ENCODE measurements around the gene ACAT2. TPM values are rescaled to one million over a fixed set of nuclear protein-coding genes. Genes with fewer than 3 reads are reported as not detected.
"Not testable (repeated sequence)": the region's sequence is repeated elsewhere in the genome, so short reads cannot be mapped to it uniquely, and the experiment has no call there.

Gene ACAT2
- total RNA-seq, 2 donors from 2014 or later: 59.8 to 126 TPM

DNA sequence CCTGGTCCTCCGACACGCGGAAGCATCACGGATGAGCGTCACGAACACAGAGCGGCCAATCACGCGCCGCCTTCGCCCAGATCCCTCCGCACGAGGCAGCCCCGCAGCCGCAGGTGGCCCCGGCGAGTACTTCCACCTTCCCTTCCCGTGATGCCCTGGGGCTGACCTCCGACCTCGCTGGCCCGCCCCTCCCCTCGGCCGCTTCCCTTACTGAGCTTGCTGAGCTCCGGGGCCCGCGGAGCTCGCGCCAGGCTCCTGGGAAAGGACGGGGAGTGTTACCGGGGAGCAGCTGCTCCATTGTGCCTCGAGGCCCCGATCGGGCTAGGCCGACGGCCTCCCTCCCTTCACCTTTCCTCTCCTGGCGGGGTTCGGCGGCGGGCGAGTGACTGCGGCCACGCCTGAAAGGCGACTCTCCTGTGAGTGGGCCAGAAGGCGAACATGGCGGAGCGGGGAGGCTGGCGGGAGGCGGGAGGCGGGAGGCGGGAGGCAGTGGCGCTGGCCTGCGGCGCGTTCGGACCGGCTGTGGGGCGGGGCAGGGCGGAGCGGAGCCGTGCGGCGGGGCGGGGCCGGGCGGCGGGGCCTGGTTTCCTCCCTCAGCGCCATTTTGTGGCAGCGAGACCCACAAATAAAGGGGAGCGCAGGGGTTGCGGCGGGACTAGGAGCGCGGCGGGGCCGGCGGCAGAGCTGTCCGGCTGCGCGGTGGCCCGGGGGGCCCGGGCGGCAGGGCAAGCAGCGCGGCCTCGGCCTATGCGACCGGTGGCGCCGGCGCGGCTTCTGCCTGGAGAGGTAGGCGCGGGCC lies 34.7 kb upstream of the ACAT2 start, which contains the start of gene WTAP:
WTAP (plus strand) TSS at position 589 of the 799 bp plus-strand sequence. CDS start 8,760 bp downstream, outside the sequence.
- Histone ChIP-seq H3K27ac (peak within 1 kb of the TSS; percentile 98), H3K9ac (ENCODE audit: low read depth in 2 of 2, low read length in 2 of 2) (peak within 1 kb of the TSS; percentile 95), H3K27me3 (no peaks in the 10 kb centered on the region), H3K4me1 (peaks cover 4% of the 10 kb centered on the region), H3K36me3 (no peaks in the 10 kb centered on the region), H3K9me3 (no peaks in the 10 kb centered on the region), H3K4me3 (peak within 1 kb of the TSS; percentile 86)
- intact Hi-C loops (cut with DNase I): loop anchor here (5.0 kb wide), 1 partner anchor 35 kb away; the partner anchor contains the start of gene SOD2
- peak; percentile 97 for DNase-seq
- TF ChIP-seq, protein P1, sequence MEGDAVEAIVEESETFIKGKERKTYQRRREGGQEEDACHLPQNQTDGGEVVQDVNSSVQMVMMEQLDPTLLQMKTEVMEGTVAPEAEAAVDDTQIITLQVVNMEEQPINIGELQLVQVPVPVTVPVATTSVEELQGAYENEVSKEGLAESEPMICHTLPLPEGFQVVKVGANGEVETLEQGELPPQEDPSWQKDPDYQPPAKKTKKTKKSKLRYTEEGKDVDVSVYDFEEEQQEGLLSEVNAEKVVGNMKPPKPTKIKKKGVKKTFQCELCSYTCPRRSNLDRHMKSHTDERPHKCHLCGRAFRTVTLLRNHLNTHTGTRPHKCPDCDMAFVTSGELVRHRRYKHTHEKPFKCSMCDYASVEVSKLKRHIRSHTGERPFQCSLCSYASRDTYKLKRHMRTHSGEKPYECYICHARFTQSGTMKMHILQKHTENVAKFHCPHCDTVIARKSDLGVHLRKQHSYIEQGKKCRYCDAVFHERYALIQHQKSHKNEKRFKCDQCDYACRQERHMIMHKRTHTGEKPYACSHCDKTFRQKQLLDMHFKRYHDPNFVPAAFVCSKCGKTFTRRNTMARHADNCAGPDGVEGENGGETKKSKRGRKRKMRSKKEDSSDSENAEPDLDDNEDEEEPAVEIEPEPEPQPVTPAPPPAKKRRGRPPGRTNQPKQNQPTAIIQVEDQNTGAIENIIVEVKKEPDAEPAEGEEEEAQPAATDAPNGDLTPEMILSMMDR (IDR thresholded peaks at IDR 0.05): no peak

DNA sequence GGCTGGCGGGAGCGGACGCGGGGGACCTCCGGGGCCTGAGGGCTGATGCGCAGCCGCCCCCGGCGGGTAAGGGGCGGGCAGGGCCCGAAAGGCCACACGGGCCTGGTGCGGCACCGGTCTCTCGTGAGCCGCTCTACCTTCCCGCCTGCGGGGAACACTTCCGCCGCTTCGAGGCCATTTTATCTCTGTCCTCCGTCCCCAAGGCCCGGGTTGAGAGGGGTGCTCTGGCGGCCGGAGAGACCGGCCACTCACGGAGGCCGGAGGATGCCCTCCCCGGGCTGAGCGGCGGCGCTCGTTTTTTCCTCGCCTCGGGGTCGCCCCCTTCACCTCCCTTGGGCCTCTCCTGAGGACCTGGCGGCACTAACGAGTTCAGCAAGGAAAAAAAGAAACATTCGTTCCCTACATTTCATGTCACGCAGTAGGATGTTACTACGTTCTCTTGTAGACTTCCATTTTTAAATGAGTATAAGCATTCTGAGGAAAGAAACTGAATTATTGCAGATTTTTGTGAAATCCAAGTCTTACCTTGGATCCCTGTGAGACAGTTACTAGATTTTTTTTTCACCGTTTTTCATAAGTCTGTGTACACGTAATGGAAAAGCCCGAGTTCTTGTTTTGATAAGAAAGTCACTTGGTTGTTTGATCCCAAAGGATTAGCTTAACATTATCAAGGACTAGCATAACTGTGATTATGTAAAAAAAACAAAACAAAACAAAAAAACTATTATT lies 34.0 kb upstream of the ACAT2 start:
- TF ChIP-seq, protein P1 (IDR thresholded peaks at IDR 0.05): no peak
- no peaks in the 10 kb centered on the region for H3K27me3 ChIP-seq
- intact Hi-C loops (cut with DNase I): loop anchor here (5.0 kb wide), 1 partner anchor 36 kb away; the partner anchor contains the start of gene SOD2
- H3K4me3 ChIP-seq: peak overlapping the region; percentile 86
- no peak for DNase-seq
- H3K9ac ChIP-seq (ENCODE audit: low read depth in 2 of 2, low read length in 2 of 2): peak overlapping the region; percentile 80 to 95
- peaks cover 4% of the 10 kb centered on the region for H3K4me1 ChIP-seq
- no peaks in the 10 kb centered on the region for H3K36me3 ChIP-seq
- no peaks in the 10 kb centered on the region for H3K9me3 ChIP-seq
- peak overlapping the region; percentile 98 for H3K27ac ChIP-seq

DNA sequence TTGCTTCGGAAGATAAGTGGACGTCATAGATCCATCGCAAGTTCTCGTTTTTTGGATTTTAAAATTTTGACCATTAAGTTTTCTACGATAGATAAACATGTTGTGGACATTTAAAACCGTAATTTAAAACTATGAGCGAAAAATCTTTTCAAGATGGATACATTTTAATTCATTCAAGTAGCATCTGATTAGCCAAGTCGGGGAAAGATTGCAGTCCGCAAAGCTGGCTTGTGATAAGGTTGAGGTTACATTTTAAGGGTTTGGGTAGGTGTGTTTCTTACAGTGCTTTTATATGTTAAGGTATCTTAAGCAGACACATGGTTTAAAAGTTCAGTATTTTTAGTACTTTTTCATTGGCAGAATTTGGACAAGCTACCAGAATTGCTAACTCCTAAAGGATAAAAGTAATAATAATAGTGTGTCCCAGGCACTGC lies 33.3 kb upstream of the ACAT2 start:
- H3K4me3 ChIP-seq: peak overlapping the region; percentile 86
- H3K27ac ChIP-seq: peak overlapping the region; percentile 10
- H3K9ac ChIP-seq (ENCODE audit: low read depth in 2 of 2, low read length in 2 of 2): peak overlapping the region; percentile 60 to 80
- H3K4me1 ChIP-seq: peaks cover 4% of the 10 kb centered on the region
- intact Hi-C loops (cut with DNase I): loop anchor here (5.0 kb wide), 1 partner anchor 36 kb away; the partner anchor contains the start of gene SOD2
- H3K9me3 ChIP-seq: no peaks in the 10 kb centered on the region
- no peak for DNase-seq
- no peaks in the 10 kb centered on the region for H3K27me3 ChIP-seq
- TF ChIP-seq, protein P1 (IDR thresholded peaks at IDR 0.05): no peak
- H3K36me3 ChIP-seq: no peaks in the 10 kb centered on the region

GRCh38 chr6:159729598-159730331 lies 32.1 kb upstream of the ACAT2 start:
- no peak overlapping the region for H3K9ac ChIP-seq (ENCODE audit: low read depth in 2 of 2, low read length in 2 of 2)
- peaks cover 4% of the 10 kb centered on the region for H3K4me1 ChIP-seq
- H3K36me3 ChIP-seq: no peaks in the 10 kb centered on the region
- no peak for DNase-seq
- intact Hi-C loops (cut with DNase I): loop anchor here (5.0 kb wide), 1 partner anchor 37 kb away; the partner anchor contains the start of gene SOD2
- no peaks in the 10 kb centered on the region for H3K9me3 ChIP-seq
- no peaks in the 10 kb centered on the region for H3K27me3 ChIP-seq
- H3K4me3 ChIP-seq: peak overlapping the region; percentile 86
- TF ChIP-seq, protein P1 (IDR thresholded peaks at IDR 0.05): no peak
- no peak overlapping the region for H3K27ac ChIP-seq

DNA sequence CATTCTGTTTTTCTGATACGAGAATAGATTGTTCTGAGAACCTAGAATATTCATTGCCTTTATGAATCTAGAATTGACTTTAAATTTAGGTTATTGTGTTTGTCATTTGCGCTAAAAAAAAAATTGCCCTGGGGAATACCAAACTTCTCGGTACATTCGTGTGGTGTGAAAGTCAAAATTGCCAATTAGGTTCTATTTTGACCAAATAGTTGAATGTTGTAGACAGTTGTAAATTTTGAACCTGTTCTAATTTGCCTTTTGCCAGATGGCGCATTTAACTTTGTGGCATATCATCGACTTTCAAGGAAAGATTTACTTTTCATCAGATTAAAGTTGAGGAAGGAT lies 31.5 kb upstream of the ACAT2 start:
- TF ChIP-seq, protein P1 (IDR thresholded peaks at IDR 0.05): no peak
- Histone ChIP-seq H3K9me3 (no peaks in the 10 kb centered on the region), H3K4me1 (peaks cover 4% of the 10 kb centered on the region), H3K9ac (ENCODE audit: low read depth in 2 of 2, low read length in 2 of 2) (no peak overlapping the region), H3K27ac (no peak overlapping the region), H3K4me3 (no peak overlapping the region), H3K36me3 (no peaks in the 10 kb centered on the region), H3K27me3 (no peaks in the 10 kb centered on the region)
- intact Hi-C loops (cut with DNase I): no loop called here
- DNase-seq: no peak

DNA sequence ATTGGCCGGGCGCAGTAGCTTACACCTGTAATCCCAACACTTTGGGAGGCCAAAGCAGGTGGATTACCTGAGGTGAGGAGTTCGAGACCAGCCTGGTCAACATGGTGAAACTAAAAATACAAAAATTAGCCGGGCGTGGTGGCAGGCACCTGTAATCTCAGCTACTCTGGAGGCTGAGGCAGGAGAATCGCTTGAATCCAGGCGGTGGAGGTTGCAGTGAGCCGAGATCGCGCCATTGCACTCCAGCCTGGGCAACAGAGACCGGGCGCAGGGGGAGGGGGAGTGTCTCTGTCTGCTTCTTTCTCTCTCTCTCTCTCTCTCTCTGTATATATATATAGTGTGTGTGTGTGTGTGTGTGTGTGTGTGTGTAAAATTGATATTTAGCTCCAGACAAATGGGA lies 29.3 kb upstream of the ACAT2 start:
- H3K27ac ChIP-seq, H3K4me1 ChIP-seq: not testable (repeated sequence)

GRCh38 chr6:159733395-159733794 lies 28.4 kb upstream of the ACAT2 start:
- H3K9ac ChIP-seq (ENCODE audit: low read depth in 2 of 2, low read length in 2 of 2); H3K9me3 ChIP-seq; H3K4me3 ChIP-seq; H3K36me3 ChIP-seq; H3K4me1 ChIP-seq; H3K27me3 ChIP-seq; intact Hi-C loops (cut with DNase I); H3K27ac ChIP-seq; DNase-seq: not testable (repeated sequence)

More for the DNA sequence above, 29.3 kb upstream of the ACAT2 start:
- H3K36me3 ChIP-seq; H3K4me3 ChIP-seq; DNase-seq; H3K9me3 ChIP-seq; H3K9ac ChIP-seq (ENCODE audit: low read depth in 2 of 2, low read length in 2 of 2); intact Hi-C loops (cut with DNase I); H3K27me3 ChIP-seq: not testable (repeated sequence)

All from colonic mucosa (tissue), 4 donors.